GM19463 (cell line): Measurements from ENCODE around the gene STARD7.

Experiments
- ATAC-seq: cut with Tn5 transposase; IDR thresholded peaks from one replicate; pipeline ENCODE4 v1.9.1; 2021; ENCODE audit warnings: mild to moderate bottlenecking, moderate library complexity; ENCODE audit not compliant: unreplicated experiment

STARD7 gene

GRCh38 chr2:96138179-96139145, 70.2 kb downstream of the STARD7 start, which contains the start of gene ASTL:
Gene ASTL, minus strand, starts transcription at chr2:96138502. Its CDS starts 66 bp downstream, at chr2:96138436.
- peak; percentile 48 for ATAC-seq

GRCh38 chr2:96137321-96138178, 71.1 kb downstream of the STARD7 start:
- ATAC-seq = no peak

GRCh38 chr2:96136129-96136720, 72.4 kb downstream of the STARD7 start:
- ATAC-seq = no peak

GRCh38 chr2:96135621-96136020, 73.0 kb downstream of the STARD7 start:
- ATAC-seq = no peak

- ATAC-seq = no peak
These were observed 73.5 kb downstream of the STARD7 start for GRCh38 chr2:96135171-96135570.
